Lung (tissue), 12 donors: ENCODE measurements around the gene KIF9. TPM values are rescaled to one million over a fixed set of nuclear protein-coding genes. Genes with fewer than 3 reads are reported as not detected.

Experiments used
- ATAC-seq: fragments of 200-7000 bp; cut with Tn5 transposase; one replicate; pipeline ENCODE4 v1.9.1; 2020; ENCODE audit warnings: moderate number of reproducible peaks; ENCODE audit not compliant: insufficient read depth, low FRiP score
- DNase-seq, 3 donors: peaks; one replicate each; pipeline ENCODE4 v3.0.0-alpha.2; 2013 to 2017
- H3K27ac ChIP-seq, 2 donors: one replicate each; pipeline ENCODE4 v1.5.1; 2013; ENCODE audit warnings: mild to moderate bottlenecking in 2 of 2, moderate library complexity in 2 of 2, control low read depth in 1 of 2, inconsistent platforms in 1 of 2, low read depth in 1 of 2, low read length in 1 of 2
- H3K27me3 ChIP-seq, 3 donors: one replicate each; pipeline ENCODE4 v1.5.1; 2013; ENCODE audit warnings: low read length in 2 of 3; ENCODE audit not compliant: control insufficient read depth in 3 of 3, insufficient read depth in 3 of 3
- H3K36me3 ChIP-seq, 4 donors: one replicate each; pipeline ENCODE4 v1.5.1; 2013; ENCODE audit warnings: low read length in 4 of 4, mild to moderate bottlenecking in 1 of 4, moderate library complexity in 1 of 4; ENCODE audit not compliant: control insufficient read depth in 4 of 4, insufficient read depth in 4 of 4
- H3K4me1 ChIP-seq, 5 donors: one replicate each; pipeline ENCODE4 v1.5.1; 2013; ENCODE audit warnings: low read length in 5 of 5, mild to moderate bottlenecking in 2 of 5, moderate library complexity in 1 of 5; ENCODE audit not compliant: control insufficient read depth in 5 of 5, insufficient read depth in 5 of 5
- H3K4me3 ChIP-seq: one replicate; pipeline ENCODE4 v1.5.1; 2013; ENCODE audit warnings: mild to moderate bottlenecking, control low read depth, moderate library complexity
- H3K9ac ChIP-seq, 2 donors: one replicate each; pipeline ENCODE4 v1.5.1; 2013; ENCODE audit warnings: low read length in 2 of 2, control low read depth in 1 of 2; ENCODE audit not compliant: insufficient read depth in 1 of 2
- H3K9me3 ChIP-seq, 4 donors: one replicate each; pipeline ENCODE4 v1.5.1; 2013; ENCODE audit warnings: low read length in 3 of 4, mild to moderate bottlenecking in 1 of 4, moderate library complexity in 1 of 4; ENCODE audit not compliant: control insufficient read depth in 4 of 4, insufficient read depth in 3 of 4
- WGBS, 2 donors: extraction: QIAGEN DNeasy Blood & Tissue Kit; methylation state at CpG; one replicate each; pipeline ENCODE4 v1.1.7; 2013; 5-methylcytosine and 5-hydroxymethylcytosine counted together
- polyA plus RNA-seq, 2 donors: library from polyadenylated mRNA; stranded (reverse); fragments of 200-250 nt; gene quantifications; one replicate each; pipeline ENCODE4 v1.2.1, GENCODE V29; 2013
- total RNA-seq, 2 donors: library from RNA; depleted of rRNA in 1 of 2; stranded (reverse); fragments of >200 nt in 1 of 2; gene quantifications; one replicate each; pipeline ENCODE4 v1.2.1, GENCODE V29; 2014 to 2021
- TF ChIP-seq, protein P1 (sequence below): IDR thresholded peaks from 2 replicates; pipeline ENCODE4 v1.5.1; 2012; ENCODE audit warnings: mild to moderate bottlenecking; ENCODE audit errors: control extremely low read depth, extremely low read depth
- donor health status: control.
- donor health status: control.
- donor health status: Bipolar disorder and iron deficiency.
- donor health status: healthy.
- donor health status: DM: yes; HTN: yes; CAD: no.

KIF9 gene
- total and polyA plus RNA-seq, 4 donors, result 13.6 to 18.4 (median 17.9) TPM

DNA sequence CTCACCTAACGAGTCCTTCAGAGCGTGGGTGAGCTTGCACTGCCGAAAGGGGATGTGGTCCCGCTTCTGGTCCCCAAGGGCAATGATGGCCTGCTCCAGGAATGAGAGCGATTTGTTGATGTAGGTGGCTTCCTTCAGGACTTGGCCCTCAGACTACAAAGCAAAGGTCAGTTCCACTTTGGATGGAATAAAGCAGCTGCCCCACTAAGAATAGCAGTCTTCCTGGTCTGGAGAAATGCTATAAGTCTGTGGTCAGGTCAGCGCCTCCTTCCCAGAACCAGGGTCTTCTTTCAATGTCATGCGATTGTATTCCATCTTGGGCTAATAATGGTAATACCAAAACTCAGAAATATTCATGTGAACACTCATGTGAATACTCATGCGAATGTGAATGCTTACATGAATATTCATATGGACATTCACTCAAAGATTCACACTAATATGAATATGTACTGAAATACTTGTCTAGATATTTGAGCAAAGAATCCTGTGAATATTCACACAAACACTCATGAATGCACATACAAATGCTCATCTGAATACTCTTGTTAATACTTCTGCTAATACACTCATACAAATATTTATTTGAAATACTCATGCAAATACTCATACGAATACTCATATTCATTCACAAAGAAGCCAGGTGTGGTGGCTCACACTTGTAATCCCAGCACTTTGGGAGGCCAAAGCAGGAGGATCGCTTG, 16.7 kb downstream of the KIF9 start:
- 96 to 98% methylated on average over 10 of the region's 10 CpGs for WGBS, 2 donors
- Histone ChIP-seq H3K27me3 (no peaks in the 10 kb centered on the region), H3K9me3 (no peaks in the 10 kb centered on the region)

DNA sequence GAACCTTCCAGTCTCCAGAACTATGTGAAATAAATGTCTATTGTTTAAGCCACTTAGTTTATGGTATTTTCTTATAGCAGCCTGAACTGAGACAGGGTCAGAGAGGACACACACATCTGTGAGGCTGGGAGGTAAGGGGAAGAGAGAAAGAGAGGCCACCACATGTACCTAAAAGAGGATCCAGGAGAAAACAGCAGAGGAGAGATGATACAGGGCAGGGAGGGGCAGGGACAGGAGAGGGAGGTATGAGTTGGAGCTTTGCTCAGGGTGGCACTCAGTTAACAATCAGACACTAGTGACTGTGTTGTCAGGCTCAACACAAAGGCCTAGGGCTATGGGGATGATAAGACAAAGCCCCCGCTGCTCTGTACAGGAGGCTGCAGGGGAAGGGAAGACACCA, 17.6 kb downstream of the KIF9 start:
- Histone ChIP-seq H3K36me3 (no peaks in the 10 kb centered on the region), H3K27me3 (no peaks in the 10 kb centered on the region), H3K27ac (no peak overlapping the region), H3K9me3 (no peaks in the 10 kb centered on the region), H3K4me3 (no peak overlapping the region), H3K9ac (no peak overlapping the region), H3K4me1 (no peaks in the 10 kb centered on the region)
- TF ChIP-seq, protein P1, sequence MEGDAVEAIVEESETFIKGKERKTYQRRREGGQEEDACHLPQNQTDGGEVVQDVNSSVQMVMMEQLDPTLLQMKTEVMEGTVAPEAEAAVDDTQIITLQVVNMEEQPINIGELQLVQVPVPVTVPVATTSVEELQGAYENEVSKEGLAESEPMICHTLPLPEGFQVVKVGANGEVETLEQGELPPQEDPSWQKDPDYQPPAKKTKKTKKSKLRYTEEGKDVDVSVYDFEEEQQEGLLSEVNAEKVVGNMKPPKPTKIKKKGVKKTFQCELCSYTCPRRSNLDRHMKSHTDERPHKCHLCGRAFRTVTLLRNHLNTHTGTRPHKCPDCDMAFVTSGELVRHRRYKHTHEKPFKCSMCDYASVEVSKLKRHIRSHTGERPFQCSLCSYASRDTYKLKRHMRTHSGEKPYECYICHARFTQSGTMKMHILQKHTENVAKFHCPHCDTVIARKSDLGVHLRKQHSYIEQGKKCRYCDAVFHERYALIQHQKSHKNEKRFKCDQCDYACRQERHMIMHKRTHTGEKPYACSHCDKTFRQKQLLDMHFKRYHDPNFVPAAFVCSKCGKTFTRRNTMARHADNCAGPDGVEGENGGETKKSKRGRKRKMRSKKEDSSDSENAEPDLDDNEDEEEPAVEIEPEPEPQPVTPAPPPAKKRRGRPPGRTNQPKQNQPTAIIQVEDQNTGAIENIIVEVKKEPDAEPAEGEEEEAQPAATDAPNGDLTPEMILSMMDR, result no peak
- ATAC-seq (no peak), DNase-seq (no peak)
- WGBS, 2 donors, result 94 to 100% methylated on average over 1 of the region's 1 CpG

More for the DNA sequence above, 16.7 kb downstream of the KIF9 start:
- H3K27ac ChIP-seq, result no peak overlapping the region
- ATAC-seq (no peak), DNase-seq (no peak)
- no peak overlapping the region for H3K9ac ChIP-seq
- TF ChIP-seq, protein P1, result no peak
- H3K4me1 ChIP-seq, result no peaks in the 10 kb centered on the region
- H3K36me3 ChIP-seq, result no peaks in the 10 kb centered on the region
- H3K4me3 ChIP-seq, result no peak overlapping the region

DNA sequence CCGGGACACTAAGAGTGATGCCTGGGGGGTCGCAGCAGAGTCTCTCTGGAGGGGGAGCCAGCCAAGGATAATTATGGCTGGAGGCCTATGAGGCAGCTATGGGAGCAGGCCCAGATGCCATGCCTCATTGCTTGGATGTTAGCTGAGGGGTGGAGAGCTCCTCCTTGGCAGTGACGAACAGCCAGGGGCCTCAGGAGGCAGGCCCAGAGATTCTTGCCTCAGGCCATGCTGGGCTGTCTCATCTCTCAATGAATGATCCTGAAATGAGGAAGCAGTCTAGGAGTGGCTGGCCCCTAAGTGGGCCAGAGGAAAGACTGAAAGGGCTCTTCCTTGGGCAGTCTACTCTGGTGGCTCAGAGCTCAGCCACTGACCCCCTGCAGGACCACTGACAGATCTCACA, 21.3 kb downstream of the KIF9 start:
- ATAC-seq, result no peak
- WGBS, 2 donors, result 87 to 100% methylated on average over 3 of the region's 3 CpGs
- Histone ChIP-seq H3K27ac (no peak overlapping the region), H3K4me3 (no peak overlapping the region), H3K36me3 (no peaks in the 10 kb centered on the region), H3K4me1 (peaks cover 0 to 3% (median 0%) of the 10 kb centered on the region in 5 donors), H3K9ac (no peak overlapping the region), H3K9me3 (no peaks in the 10 kb centered on the region), H3K27me3 (no peaks in the 10 kb centered on the region)
- TF ChIP-seq, protein P1, result no peak
- no peak for DNase-seq

DNA sequence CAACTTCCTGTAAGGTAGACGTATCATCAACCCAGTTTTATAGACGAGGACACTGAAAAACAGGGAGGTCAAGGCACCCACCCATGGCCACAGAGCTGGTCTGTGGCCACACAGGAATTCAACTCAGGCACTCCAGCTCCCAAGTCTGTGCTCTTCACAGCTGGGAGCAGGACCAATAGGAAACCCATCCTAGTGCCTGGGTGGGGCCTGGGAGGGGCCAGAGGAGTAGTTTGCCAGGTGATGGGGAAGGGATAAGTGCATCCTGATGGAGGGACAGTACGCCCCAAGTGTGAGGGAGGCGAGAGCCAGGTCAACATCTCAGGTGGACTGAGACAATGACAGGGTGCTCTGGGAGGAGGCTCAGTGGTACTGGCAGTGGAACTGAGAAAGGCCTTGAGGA, 22.0 kb downstream of the KIF9 start:
- H3K9ac ChIP-seq, result no peak overlapping the region
- no peak overlapping the region for H3K27ac ChIP-seq
- ATAC-seq (no peak), DNase-seq (no peak)
- H3K27me3 ChIP-seq, result no peaks in the 10 kb centered on the region
- 65 to 80% methylated on average over 4 of the region's 4 CpGs for WGBS, 2 donors
- H3K36me3 ChIP-seq, result no peaks in the 10 kb centered on the region
- no peak overlapping the region for H3K4me3 ChIP-seq
- TF ChIP-seq, protein P1, result no peak
- peaks cover 0 to 3% (median 0%) of the 10 kb centered on the region in 5 donors for H3K4me1 ChIP-seq
- no peaks in the 10 kb centered on the region for H3K9me3 ChIP-seq
